Measurements from ENCODE around the gene RABL6. TPM values are rescaled to one million over a fixed set of nuclear protein-coding genes. Genes with fewer than 3 reads are reported as not detected.

RABL6 gene, protein sequence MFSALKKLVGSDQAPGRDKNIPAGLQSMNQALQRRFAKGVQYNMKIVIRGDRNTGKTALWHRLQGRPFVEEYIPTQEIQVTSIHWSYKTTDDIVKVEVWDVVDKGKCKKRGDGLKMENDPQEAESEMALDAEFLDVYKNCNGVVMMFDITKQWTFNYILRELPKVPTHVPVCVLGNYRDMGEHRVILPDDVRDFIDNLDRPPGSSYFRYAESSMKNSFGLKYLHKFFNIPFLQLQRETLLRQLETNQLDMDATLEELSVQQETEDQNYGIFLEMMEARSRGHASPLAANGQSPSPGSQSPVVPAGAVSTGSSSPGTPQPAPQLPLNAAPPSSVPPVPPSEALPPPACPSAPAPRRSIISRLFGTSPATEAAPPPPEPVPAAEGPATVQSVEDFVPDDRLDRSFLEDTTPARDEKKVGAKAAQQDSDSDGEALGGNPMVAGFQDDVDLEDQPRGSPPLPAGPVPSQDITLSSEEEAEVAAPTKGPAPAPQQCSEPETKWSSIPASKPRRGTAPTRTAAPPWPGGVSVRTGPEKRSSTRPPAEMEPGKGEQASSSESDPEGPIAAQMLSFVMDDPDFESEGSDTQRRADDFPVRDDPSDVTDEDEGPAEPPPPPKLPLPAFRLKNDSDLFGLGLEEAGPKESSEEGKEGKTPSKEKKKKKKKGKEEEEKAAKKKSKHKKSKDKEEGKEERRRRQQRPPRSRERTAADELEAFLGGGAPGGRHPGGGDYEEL
- total RNA-seq: 62.2 TPM
- long read RNA-seq, transcript RABL6-201 (15 exons, 3,091 nt): major isoform, 11 of 100 reads
- long read RNA-seq, partial matches to known transcripts: 75 of 100 reads
- long read RNA-seq, other reads (novel, unspliced or antisense): 13 of 100 reads

DNA sequence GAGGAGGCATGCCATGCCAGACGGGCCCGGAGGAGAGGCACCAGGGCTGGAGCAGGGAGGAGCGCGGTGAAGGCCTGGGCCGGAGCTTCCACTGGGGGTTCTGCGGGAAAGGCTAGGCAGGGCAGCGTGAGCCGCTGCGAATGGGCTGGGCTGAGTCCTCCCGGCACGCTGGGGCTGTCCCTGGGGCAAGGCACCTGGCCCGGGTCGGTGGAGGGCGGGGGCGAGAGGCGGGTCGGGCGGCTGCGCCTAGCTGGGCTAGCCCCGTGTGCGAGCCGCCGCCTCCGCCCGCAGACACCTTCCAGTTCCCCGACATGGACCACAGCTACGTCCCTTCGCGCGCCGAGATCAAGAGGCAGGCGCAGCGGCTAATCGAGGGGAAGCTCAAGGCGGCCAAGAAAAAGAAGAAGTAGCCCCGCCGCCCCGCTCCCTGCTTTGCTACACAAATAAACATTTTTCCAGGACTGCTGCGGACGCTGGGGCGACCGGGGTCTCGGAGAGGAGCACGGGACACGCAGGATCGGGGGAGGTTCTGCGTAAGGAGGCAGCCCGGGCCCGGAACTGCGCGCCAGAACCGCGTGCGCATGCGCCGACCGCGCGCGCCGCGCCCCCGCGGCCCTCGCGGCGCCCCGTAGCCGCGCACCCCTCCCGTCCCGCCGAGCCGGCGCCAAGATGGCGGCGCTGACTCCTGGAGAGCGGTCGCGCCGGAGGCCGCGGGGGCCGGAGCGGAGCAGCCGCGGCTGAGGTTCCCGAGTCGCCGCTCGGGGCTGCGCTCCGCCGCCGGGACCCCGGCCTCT lies at the start of gene RABL6:
TSS of gene RABL6 (plus strand) at position 668 of the 794 bp plus-strand sequence. CDS start 249 bp downstream, outside the sequence.
- peak; percentile 83 for DNase-seq
- Histone ChIP-seq H3K27ac (peak within 1 kb of the TSS; percentile 92), H3K4me1 (peaks cover 34% of the 10 kb centered on the region), H3K4me3 (peak within 1 kb of the TSS; percentile 92), H3K9me3 (no peaks in the 10 kb centered on the region), H3K27me3 (ENCODE audit: low read depth) (peaks cover under 1% of the 10 kb centered on the region), H3K36me3 (peaks cover 12% of the 10 kb centered on the region)
- intact Hi-C loops (cut with DNase I): no loop called here
- TF ChIP-seq, protein P1, sequence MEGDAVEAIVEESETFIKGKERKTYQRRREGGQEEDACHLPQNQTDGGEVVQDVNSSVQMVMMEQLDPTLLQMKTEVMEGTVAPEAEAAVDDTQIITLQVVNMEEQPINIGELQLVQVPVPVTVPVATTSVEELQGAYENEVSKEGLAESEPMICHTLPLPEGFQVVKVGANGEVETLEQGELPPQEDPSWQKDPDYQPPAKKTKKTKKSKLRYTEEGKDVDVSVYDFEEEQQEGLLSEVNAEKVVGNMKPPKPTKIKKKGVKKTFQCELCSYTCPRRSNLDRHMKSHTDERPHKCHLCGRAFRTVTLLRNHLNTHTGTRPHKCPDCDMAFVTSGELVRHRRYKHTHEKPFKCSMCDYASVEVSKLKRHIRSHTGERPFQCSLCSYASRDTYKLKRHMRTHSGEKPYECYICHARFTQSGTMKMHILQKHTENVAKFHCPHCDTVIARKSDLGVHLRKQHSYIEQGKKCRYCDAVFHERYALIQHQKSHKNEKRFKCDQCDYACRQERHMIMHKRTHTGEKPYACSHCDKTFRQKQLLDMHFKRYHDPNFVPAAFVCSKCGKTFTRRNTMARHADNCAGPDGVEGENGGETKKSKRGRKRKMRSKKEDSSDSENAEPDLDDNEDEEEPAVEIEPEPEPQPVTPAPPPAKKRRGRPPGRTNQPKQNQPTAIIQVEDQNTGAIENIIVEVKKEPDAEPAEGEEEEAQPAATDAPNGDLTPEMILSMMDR (IDR thresholded peaks at IDR 0.05): no peak
- peak; percentile 92 to 93 for ATAC-seq

DNA sequence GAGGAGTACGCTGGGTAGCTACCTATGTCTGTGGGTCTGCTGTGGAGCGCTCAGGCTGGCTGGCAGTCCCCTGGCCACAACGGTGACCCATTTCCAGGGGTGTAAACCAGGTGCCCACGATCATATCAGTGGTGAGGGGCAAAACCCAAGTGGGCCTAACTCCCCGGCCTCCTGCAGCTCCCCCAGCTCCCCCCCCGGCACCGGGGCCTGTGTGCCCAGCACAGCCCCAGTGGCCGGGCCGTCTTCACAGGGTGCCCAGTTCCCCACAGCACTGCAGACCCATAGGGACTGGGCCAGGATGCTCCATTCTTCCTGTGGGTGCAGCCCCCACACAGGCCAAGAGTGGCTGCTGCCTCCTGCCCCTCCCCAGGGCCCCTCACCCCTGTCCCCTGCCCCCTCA lies 48.7 kb upstream of the RABL6 start:
- TF ChIP-seq, protein P1 (IDR thresholded peaks at IDR 0.05): no peak
- Histone ChIP-seq H3K36me3 (no peaks in the 10 kb centered on the region), H3K27me3 (ENCODE audit: low read depth) (peaks cover 10% of the 10 kb centered on the region), H3K27ac (no peak overlapping the region), H3K4me3 (no peak overlapping the region), H3K9me3 (no peaks in the 10 kb centered on the region), H3K4me1 (no peaks in the 10 kb centered on the region)
- ATAC-seq: no peak
- intact Hi-C loops (cut with DNase I): no loop called here
- DNase-seq: peak; percentile 30

DNA sequence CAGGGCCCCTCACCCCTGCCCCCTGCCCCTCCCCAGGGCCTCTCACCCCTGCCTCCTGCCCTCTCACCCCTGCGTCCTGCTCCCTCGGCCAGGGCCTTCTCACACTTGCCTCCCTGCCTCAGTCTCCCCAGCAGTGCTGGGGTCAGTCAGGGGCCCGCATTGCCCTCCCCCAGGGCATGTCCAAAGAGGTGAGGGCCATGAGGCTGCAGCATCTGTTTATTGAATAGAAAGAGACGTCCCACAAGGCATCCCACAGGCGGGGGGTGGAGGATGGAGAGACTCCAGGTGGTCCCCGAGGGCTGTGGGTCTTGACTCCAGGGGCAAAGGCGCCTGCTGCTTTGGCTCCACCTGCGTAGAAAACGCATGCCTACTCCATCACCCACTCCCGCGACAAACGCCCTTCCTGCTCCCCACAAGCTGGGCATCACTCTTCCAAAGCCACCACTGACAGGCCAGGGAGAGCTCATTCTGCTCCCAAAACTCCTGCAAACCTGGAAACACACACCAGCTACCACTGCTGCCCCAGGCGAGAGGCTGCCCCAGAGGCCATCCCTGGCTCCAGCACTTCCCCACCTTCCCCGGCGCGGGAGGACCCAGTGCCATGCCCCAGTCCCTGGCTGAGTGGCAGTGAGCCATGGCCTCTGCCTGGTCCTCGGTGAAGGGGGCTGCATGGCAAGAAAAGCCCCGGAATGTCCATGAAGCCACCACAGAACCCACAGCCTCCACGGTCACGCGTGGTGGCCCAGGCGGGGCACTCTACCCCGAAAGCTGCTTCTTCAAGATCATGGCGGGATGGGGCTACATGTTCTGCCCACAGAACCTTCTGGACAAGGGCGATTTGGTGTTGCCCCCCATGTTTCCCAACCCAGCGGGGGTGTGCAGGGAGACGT lies 48.1 kb upstream of the RABL6 start:
- Histone ChIP-seq H3K4me1 (no peaks in the 10 kb centered on the region), H3K27ac (no peak overlapping the region), H3K9me3 (no peaks in the 10 kb centered on the region), H3K4me3 (no peak overlapping the region), H3K27me3 (ENCODE audit: low read depth) (peaks cover 15% of the 10 kb centered on the region), H3K36me3 (no peaks in the 10 kb centered on the region)
- ATAC-seq: no peak
- peak; percentile 41 for DNase-seq
- intact Hi-C loops (cut with DNase I): no loop called here
- TF ChIP-seq, protein P1 (IDR thresholded peaks at IDR 0.05): no peak

DNA sequence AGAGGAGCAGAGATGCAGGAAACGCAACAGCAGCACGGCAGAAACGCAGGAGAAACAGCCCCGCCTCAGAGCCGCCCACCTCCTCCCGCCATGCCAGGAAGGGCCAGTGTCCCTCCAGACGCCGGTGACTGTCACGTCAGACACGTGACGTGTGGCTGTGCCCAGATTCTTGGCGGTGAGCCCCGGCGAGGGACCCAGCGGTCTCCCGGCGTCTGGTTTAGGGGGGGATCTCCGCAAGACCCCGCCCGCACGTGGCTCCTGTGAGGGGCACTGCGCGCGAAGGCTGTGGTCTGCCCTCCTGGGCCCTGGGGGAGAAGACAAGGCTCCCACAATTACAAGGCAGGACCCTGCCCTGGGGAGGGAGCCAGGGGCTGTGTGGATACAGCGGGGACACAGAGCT lies 47.3 kb upstream of the RABL6 start:
- Histone ChIP-seq H3K27ac (no peak overlapping the region), H3K27me3 (ENCODE audit: low read depth) (peaks cover 16% of the 10 kb centered on the region), H3K9me3 (no peaks in the 10 kb centered on the region), H3K4me3 (no peak overlapping the region), H3K36me3 (no peaks in the 10 kb centered on the region), H3K4me1 (no peaks in the 10 kb centered on the region)
- intact Hi-C loops (cut with DNase I): no loop called here
- TF ChIP-seq, protein P1 (IDR thresholded peaks at IDR 0.05): no peak
- no peak for ATAC-seq
- DNase-seq: peak; percentile 41
